Mesendoderm (in vitro differentiated cells): ENCODE results near the gene CELF1.
"Not testable (repeated sequence)": the region's sequence is repeated elsewhere in the genome, so short reads cannot be mapped to it uniquely, and the experiment has no call there.

Source experiments
- DNase-seq: peaks from one replicate; pipeline ENCODE4 v3.0.0; 2013
- H2AK5ac ChIP-seq: 2 replicates; pipeline ENCODE4 v1.6.1; 2013; ENCODE audit warnings: low read length, inconsistent platforms
- H2BK120ac ChIP-seq: 2 replicates; pipeline ENCODE4 v1.6.1; 2013; ENCODE audit warnings: low read depth, mild to moderate bottlenecking, low read length, moderate library complexity, mixed read lengths
- H2BK15ac ChIP-seq: replicated peaks from 2 replicates; pipeline ENCODE4 v1.6.1; 2013; ENCODE audit warnings: low read depth, mild to moderate bottlenecking, moderate library complexity
- H2BK5ac ChIP-seq: 2 replicates; pipeline ENCODE4 v1.6.1; 2013; ENCODE audit warnings: low read length, inconsistent platforms
- H3K18ac ChIP-seq: 2 replicates; pipeline ENCODE4 v1.6.1; 2013; ENCODE audit warnings: mild to moderate bottlenecking, low read length, mixed read lengths
- H3K23ac ChIP-seq: one replicate; pipeline ENCODE4 v1.6.1; 2013; ENCODE audit warnings: low read length
- H3K27ac ChIP-seq: 2 replicates; pipeline ENCODE4 v1.5.1; 2013; ENCODE audit warnings: low read depth, mild to moderate bottlenecking, inconsistent platforms, low read length, moderate library complexity
- H3K27me3 ChIP-seq: 2 replicates; pipeline ENCODE4 v1.6.1; 2013; ENCODE audit warnings: low read length, control low read depth, mild to moderate bottlenecking, inconsistent platforms; ENCODE audit not compliant: insufficient read depth, poor library complexity
- H3K36me3 ChIP-seq: 2 replicates; pipeline ENCODE4 v1.6.1; 2013; ENCODE audit warnings: low read length, inconsistent platforms; ENCODE audit not compliant: control insufficient read depth, insufficient read depth
- H3K4ac ChIP-seq: one replicate; pipeline ENCODE4 v1.6.1; 2013; ENCODE audit warnings: low read depth, mild to moderate bottlenecking, low read length, moderate library complexity
- H3K4me1 ChIP-seq: 2 replicates; pipeline ENCODE4 v1.6.1; 2013; ENCODE audit warnings: low read depth, low read length, inconsistent platforms; ENCODE audit not compliant: control insufficient read depth
- H3K4me2 ChIP-seq: 2 replicates; pipeline ENCODE4 v1.6.1; 2013; ENCODE audit warnings: low read length
- H3K4me3 ChIP-seq: 2 replicates; pipeline ENCODE4 v1.5.1; 2013; ENCODE audit warnings: mild to moderate bottlenecking, low read length
- H3K56ac ChIP-seq: one replicate; pipeline ENCODE4 v1.6.1; 2013; ENCODE audit warnings: low read length
- H3K79me1 ChIP-seq: 2 replicates; pipeline ENCODE4 v1.6.1; 2013; ENCODE audit warnings: low read length, inconsistent platforms
- H3K79me2 ChIP-seq: 2 replicates; pipeline ENCODE4 v1.6.1; 2013; ENCODE audit warnings: mild to moderate bottlenecking, low read length; ENCODE audit not compliant: control insufficient read depth, insufficient read depth
- H3K9ac ChIP-seq: 2 replicates; pipeline ENCODE4 v1.6.1; 2013; ENCODE audit warnings: low read length, inconsistent platforms
- H4K5ac ChIP-seq: one replicate; pipeline ENCODE4 v1.6.1; 2013; ENCODE audit warnings: low read length
- H4K8ac ChIP-seq: one replicate; pipeline ENCODE4 v1.6.1; 2013; ENCODE audit warnings: low read depth, mild to moderate bottlenecking, control low read depth, low read length, moderate library complexity
- WGBS: extraction: QIAGEN DNeasy Blood & Tissue Kit; methylation state at CpG from one replicate; pipeline ENCODE4 v1.1.7; 2013; ENCODE audit warnings: low lambda C conversion rate, missing lambda C conversion rate; ENCODE audit not compliant: insufficient coverage; ENCODE audit errors: extremely low coverage; 5-methylcytosine and 5-hydroxymethylcytosine counted together

The CELF1 gene

DNA sequence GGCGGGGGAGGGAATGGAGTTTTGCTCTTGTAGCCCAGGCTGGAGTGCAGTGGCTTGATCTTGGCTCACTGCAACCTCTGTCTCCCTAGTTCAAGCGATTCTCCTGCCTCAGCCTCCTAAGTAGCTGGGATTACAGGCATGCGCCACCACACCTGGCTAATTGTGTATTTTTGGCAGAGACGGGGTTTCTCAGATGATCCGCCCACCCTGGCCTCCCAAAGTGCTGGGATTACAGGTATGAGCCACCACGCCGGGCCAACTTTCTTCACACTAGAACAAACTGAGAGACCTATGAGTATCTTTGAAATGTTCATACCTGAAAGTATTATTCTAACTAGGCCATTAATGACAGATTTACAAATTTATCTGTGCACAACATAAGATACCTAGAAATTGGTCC, 6.7 kb downstream of the CELF1 start:
- not testable (repeated sequence) for H4K8ac ChIP-seq, H3K18ac ChIP-seq, H3K79me1 ChIP-seq, H3K56ac ChIP-seq, H4K5ac ChIP-seq, H2BK120ac ChIP-seq, H3K36me3 ChIP-seq, H2BK15ac ChIP-seq, H3K9ac ChIP-seq, H3K4me1 ChIP-seq, H3K27me3 ChIP-seq, H2AK5ac ChIP-seq, DNase-seq, H3K4ac ChIP-seq, H2BK5ac ChIP-seq, H3K27ac ChIP-seq, H3K4me3 ChIP-seq, H3K23ac ChIP-seq, H3K4me2 ChIP-seq
- H3K79me2 ChIP-seq: peaks cover 92% of the 10 kb centered on the region
- no CpG with 5 or more reads among the region's 7 CpGs for WGBS

DNA sequence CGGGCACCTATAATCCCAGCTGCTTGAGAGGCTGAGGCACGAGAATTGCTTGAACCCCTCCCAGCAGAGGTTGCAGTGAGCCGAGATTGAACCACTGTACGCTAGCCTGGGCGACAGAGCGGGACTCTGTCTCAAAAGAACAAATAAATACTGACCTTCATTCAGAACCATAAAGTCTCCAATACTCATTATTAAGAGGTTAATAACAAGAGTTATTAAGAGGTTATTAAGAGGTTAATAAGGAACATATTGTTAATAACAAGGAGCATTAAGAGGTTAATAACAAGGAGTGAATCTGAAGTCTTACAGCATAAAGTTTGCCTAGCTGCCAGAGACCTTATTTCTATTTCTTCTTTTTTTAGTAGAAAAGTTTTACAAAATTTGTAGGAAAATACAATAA, 7.6 kb downstream of the CELF1 start:
- H3K36me3 ChIP-seq: no peaks in the 10 kb centered on the region

DNA sequence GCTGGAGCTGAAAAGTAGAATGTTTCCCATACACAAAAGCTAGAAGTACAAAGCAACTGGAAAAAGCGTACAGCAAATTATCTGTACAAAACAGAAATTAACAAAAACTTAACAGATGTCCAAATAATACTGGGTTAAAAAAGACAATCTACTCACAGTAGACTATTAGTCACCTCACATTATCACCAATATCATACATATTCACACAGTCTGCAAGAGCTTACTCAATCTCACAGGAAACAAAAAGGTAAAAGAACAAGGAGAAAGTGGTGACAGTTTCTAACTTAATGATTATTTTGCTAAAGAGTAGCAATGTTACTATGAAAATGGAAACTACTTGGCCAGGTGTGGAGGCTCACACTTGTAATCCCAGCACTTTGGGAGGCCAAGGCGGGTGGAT, 11.9 kb downstream of the CELF1 start:
- Histone ChIP-seq H3K4me1 (peaks cover 2% of the 10 kb centered on the region), H3K27ac (no peak overlapping the region), H3K4me3 (no peak overlapping the region)

More for the DNA sequence above, 7.6 kb downstream of the CELF1 start:
- H3K27me3 ChIP-seq: no peaks in the 10 kb centered on the region
- H2BK120ac ChIP-seq: no peak overlapping the region
- H2BK15ac ChIP-seq: no peak overlapping the region
- H3K4ac ChIP-seq: no peak overlapping the region
- H3K27ac ChIP-seq: no peak overlapping the region
- no peak overlapping the region for H4K8ac ChIP-seq
- no peak overlapping the region for H4K5ac ChIP-seq
- H3K79me1 ChIP-seq: no peaks in the 10 kb centered on the region
- no CpG with 5 or more reads among the region's 6 CpGs for WGBS
- no peak overlapping the region for H3K4me3 ChIP-seq
- no peak overlapping the region for H3K18ac ChIP-seq
- no peak overlapping the region for H2AK5ac ChIP-seq
- no peak overlapping the region for H3K4me2 ChIP-seq
- peaks cover 92% of the 10 kb centered on the region for H3K79me2 ChIP-seq
- H3K9ac ChIP-seq: no peak overlapping the region
- H3K56ac ChIP-seq: no peak overlapping the region
- H2BK5ac ChIP-seq: no peak overlapping the region
- no peaks in the 10 kb centered on the region for H3K4me1 ChIP-seq
- H3K23ac ChIP-seq: no peak overlapping the region
- no peak for DNase-seq

DNA sequence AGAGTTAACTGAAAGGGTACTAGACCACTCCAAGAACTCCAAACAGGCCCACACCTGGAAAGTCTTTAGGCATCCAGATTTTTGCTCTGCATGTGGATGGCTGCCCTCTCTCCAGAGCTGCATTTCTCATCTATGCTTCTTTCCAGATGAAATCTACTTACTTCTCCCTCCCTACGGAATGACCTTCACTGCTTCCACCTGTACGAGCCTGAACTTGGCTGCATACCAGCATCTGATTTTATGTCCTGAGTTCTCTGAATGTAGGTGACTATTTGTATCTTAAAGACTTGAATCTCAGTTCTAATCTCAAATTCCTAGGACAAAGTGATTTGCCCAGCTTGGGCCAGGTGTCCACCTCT, 13.3 kb downstream of the CELF1 start:
- Histone ChIP-seq H3K27ac (no peak overlapping the region), H2BK5ac (no peak overlapping the region), H4K5ac (no peak overlapping the region), H3K4me1 (peaks cover 2% of the 10 kb centered on the region), H3K4me3 (no peak overlapping the region), H3K56ac (no peak overlapping the region), H2BK15ac (no peak overlapping the region), H3K9ac (peak overlapping the region; percentile 7), H3K36me3 (no peaks in the 10 kb centered on the region), H3K27me3 (no peaks in the 10 kb centered on the region), H3K4me2 (no peak overlapping the region), H4K8ac (no peak overlapping the region), H2BK120ac (no peak overlapping the region), H3K4ac (no peak overlapping the region), H3K23ac (no peak overlapping the region), H2AK5ac (no peak overlapping the region), H3K18ac (no peak overlapping the region), H3K79me1 (peaks cover 3% of the 10 kb centered on the region), H3K79me2 (peaks cover 90% of the 10 kb centered on the region)
- no peak for DNase-seq
- WGBS: no CpG with 5 or more reads among the region's 2 CpGs

More for the DNA sequence above, 11.9 kb downstream of the CELF1 start:
- Histone ChIP-seq H2AK5ac (no peak overlapping the region), H3K23ac (no peak overlapping the region), H4K8ac (no peak overlapping the region), H2BK5ac (no peak overlapping the region), H2BK15ac (no peak overlapping the region), H3K9ac (no peak overlapping the region), H3K79me2 (peaks cover 90% of the 10 kb centered on the region), H3K56ac (no peak overlapping the region), H3K79me1 (peaks cover 3% of the 10 kb centered on the region), H3K27me3 (no peaks in the 10 kb centered on the region), H3K4me2 (no peak overlapping the region), H3K18ac (no peak overlapping the region), H3K36me3 (no peaks in the 10 kb centered on the region), H3K4ac (no peak overlapping the region), H4K5ac (no peak overlapping the region), H2BK120ac (no peak overlapping the region)
- no CpG with 5 or more reads among the region's 2 CpGs for WGBS
- no peak for DNase-seq

DNA sequence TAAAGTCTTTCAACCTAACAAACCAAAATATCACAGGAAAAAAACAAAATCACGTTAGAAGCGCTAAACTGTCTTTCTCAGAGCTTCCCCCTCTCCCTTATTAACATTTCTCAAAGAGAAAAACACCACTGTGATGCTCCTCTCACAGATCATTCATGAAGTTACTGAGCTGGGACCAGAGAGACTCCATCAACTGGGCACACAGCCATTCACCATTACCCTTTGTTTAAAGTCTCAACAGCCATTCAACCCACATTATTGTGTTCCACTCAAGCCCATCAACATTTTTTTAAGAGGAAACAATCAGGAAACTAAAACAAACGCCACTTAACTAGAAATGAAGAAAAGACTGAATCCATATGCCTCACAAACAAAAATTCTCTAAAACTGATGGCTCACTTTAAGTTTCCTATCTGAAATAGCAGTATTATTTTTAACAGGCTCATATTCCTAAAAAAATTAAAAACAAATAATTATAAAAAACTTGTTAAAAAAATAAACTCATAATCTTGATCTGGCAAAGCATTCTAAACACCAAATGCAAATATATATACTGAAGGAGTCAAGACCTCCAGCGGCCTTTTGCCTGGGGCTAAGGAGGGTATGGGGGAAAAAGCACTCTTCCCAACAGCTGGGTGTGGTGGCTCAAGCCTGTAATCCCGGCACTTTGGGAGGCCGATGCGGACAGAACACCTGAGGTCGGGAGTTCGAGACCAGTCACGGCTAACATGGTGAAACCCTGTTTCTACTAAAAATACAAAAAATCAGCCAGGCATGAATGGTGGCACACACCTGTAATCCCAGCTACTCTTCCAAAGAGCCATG, 14.0 kb downstream of the CELF1 start:
- no peak overlapping the region for H4K5ac ChIP-seq
- no peak overlapping the region for H3K4me2 ChIP-seq
- H3K4me3 ChIP-seq: no peak overlapping the region
- no peak overlapping the region for H2AK5ac ChIP-seq
- H3K4ac ChIP-seq: no peak overlapping the region
- H2BK120ac ChIP-seq: no peak overlapping the region
- no peak overlapping the region for H3K18ac ChIP-seq
- H4K8ac ChIP-seq: no peak overlapping the region
- peaks cover 2% of the 10 kb centered on the region for H3K4me1 ChIP-seq
- H2BK15ac ChIP-seq: no peak overlapping the region
- H3K23ac ChIP-seq: no peak overlapping the region
- no peak overlapping the region for H3K56ac ChIP-seq
- H3K27ac ChIP-seq: no peak overlapping the region
- H3K79me2 ChIP-seq: peaks cover 90% of the 10 kb centered on the region
- H3K79me1 ChIP-seq: peaks cover 3% of the 10 kb centered on the region
- H2BK5ac ChIP-seq: no peak overlapping the region
- H3K36me3 ChIP-seq: no peaks in the 10 kb centered on the region
- no peaks in the 10 kb centered on the region for H3K27me3 ChIP-seq
- H3K9ac ChIP-seq: no peak overlapping the region
- no peak for DNase-seq
- no CpG with 5 or more reads among the region's 10 CpGs for WGBS

DNA sequence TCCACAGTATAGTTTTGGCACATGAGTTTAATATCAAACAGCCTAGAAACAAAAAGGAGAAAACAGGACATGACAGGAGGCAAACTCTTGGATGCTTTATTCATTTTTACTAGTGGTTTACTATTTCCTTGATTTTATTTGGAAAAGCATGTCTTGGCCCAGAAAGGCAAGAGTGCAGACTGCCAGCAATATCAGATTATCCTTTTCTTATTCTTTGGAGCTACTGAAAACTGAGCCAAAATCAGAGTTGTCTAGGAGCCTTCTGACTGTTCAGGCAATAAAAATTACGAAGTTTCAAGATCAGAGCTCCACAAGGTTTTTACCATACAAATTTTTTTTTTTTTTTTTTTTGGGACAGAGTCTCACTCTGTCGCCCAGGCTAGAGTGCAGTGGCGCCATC, 16.0 kb downstream of the CELF1 start:
- H3K79me2 ChIP-seq: peaks cover 87% of the 10 kb centered on the region
- H3K9ac ChIP-seq: no peak overlapping the region
- WGBS: no CpG with 5 or more reads among the region's 3 CpGs

More for the DNA sequence above, 16.0 kb downstream of the CELF1 start:
- no peak overlapping the region for H2BK5ac ChIP-seq
- no peak overlapping the region for H3K23ac ChIP-seq
- peaks cover 3% of the 10 kb centered on the region for H3K79me1 ChIP-seq
- no peak overlapping the region for H4K8ac ChIP-seq
- H3K27ac ChIP-seq: no peak overlapping the region
- H2BK120ac ChIP-seq: no peak overlapping the region
- no peaks in the 10 kb centered on the region for H3K36me3 ChIP-seq
- no peak overlapping the region for H3K18ac ChIP-seq
- H3K4me3 ChIP-seq: no peak overlapping the region
- H3K4me1 ChIP-seq: peaks cover 2% of the 10 kb centered on the region
- no peak overlapping the region for H3K56ac ChIP-seq
- no peak overlapping the region for H4K5ac ChIP-seq
- H2BK15ac ChIP-seq: no peak overlapping the region
- no peak for DNase-seq
- H3K27me3 ChIP-seq: no peaks in the 10 kb centered on the region
- H3K4me2 ChIP-seq: no peak overlapping the region
- H2AK5ac ChIP-seq: no peak overlapping the region
- no peak overlapping the region for H3K4ac ChIP-seq
